GM15510 (cell line): ENCODE data around the gene TNPO3.

Source experiments
- POLR2A ChIP-seq: IDR thresholded peaks from 3 replicates; pipeline ENCODE4 v1.6.1; 2011; ENCODE audit warnings: borderline replicate concordance; ENCODE audit not compliant: insufficient read length; ENCODE audit errors: extremely low read depth

The TNPO3 gene

GRCh38 chr7:129054438-129055293 is at the start of gene TNPO3:
Gene TNPO3 (minus strand): TSS chr7:129055111. CDS start chr7:129054770, 341 bp downstream.
- peak; percentile 80 for TF ChIP-seq POLR2A

- no peak for TF ChIP-seq POLR2A
These were observed 48.8 kb upstream of the TNPO3 start for GRCh38 chr7:129103561-129104324.

- TF ChIP-seq POLR2A = no peak
These were observed 46.8 kb upstream of the TNPO3 start for GRCh38 chr7:129101746-129102145.

GRCh38 chr7:129100827-129101166 is 45.9 kb upstream of the TNPO3 start:
- TF ChIP-seq POLR2A = no peak

- no peak for TF ChIP-seq POLR2A
These were observed 43.6 kb upstream of the TNPO3 start for GRCh38 chr7:129098409-129099084.

GRCh38 chr7:129095258-129095657 is 40.3 kb upstream of the TNPO3 start:
- TF ChIP-seq POLR2A = no peak

GRCh38 chr7:129094501-129094900 is 39.6 kb upstream of the TNPO3 start:
- no peak for TF ChIP-seq POLR2A

- no peak for TF ChIP-seq POLR2A
These were observed 39.1 kb upstream of the TNPO3 start for GRCh38 chr7:129093867-129094456.

- TF ChIP-seq POLR2A = no peak
These were observed 36.6 kb upstream of the TNPO3 start for GRCh38 chr7:129091484-129092002.

GRCh38 chr7:129090300-129090907 is 35.5 kb upstream of the TNPO3 start:
- no peak for TF ChIP-seq POLR2A

- TF ChIP-seq POLR2A = no peak
These were observed 34.8 kb upstream of the TNPO3 start for GRCh38 chr7:129089521-129090212.

GRCh38 chr7:129084801-129085551 is 30.1 kb upstream of the TNPO3 start:
- TF ChIP-seq POLR2A = no peak

- TF ChIP-seq POLR2A = no peak
These were observed 28.6 kb upstream of the TNPO3 start for GRCh38 chr7:129083525-129083924.

GRCh38 chr7:129078455-129078854 is 23.5 kb upstream of the TNPO3 start:
- no peak for TF ChIP-seq POLR2A

- no peak for TF ChIP-seq POLR2A
These were observed 22.0 kb upstream of the TNPO3 start for GRCh38 chr7:129076886-129077285.
